ENCODE data around the gene ZNF398. TPM values are rescaled to one million over a fixed set of nuclear protein-coding genes. Genes with fewer than 3 reads are reported as not detected.
A peak's percentile ranks its signal among the peaks of the same experiment; 100 is the strongest.

The ZNF398 gene
- total RNA-seq, 4 donors from 2014 or later: 20.1 to 29.1 (median 26.2) TPM

DNA sequence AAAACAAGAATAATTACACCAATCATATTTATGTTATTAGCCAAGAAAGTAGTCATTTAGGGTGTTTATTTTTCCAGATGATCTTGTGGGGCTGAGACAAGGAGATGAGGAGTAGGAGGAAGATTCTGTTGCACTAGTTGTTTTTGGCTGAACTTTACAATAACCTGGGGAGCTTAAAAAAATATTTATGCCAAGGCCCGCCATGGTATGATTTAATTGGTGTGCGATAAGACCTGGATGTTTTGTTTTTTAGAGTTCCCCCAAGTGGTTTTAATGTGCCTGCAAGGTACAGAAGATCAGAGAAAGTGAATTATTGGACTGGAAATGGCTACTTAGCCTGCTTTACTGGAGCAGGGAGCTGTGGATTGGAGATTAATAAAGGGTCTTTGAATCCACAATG, 41.0 kb downstream of the ZNF398 start:
- H3K4me1 ChIP-seq: peaks cover 0 to 8% (median 1%) of the 10 kb centered on the region in 4 donors
- DNase-seq (ENCODE audit: low spot score in 2 of 2): no peak
- 39 to 42% methylated on average over 2 of the region's 2 CpGs for WGBS, 2 donors
- no peaks in the 10 kb centered on the region for H3K36me3 ChIP-seq
- H3K4me3 ChIP-seq: no peak overlapping the region
- TF ChIP-seq POLR2A (IDR thresholded peaks at IDR 0.05): no peak
- TF ChIP-seq, protein P1, sequence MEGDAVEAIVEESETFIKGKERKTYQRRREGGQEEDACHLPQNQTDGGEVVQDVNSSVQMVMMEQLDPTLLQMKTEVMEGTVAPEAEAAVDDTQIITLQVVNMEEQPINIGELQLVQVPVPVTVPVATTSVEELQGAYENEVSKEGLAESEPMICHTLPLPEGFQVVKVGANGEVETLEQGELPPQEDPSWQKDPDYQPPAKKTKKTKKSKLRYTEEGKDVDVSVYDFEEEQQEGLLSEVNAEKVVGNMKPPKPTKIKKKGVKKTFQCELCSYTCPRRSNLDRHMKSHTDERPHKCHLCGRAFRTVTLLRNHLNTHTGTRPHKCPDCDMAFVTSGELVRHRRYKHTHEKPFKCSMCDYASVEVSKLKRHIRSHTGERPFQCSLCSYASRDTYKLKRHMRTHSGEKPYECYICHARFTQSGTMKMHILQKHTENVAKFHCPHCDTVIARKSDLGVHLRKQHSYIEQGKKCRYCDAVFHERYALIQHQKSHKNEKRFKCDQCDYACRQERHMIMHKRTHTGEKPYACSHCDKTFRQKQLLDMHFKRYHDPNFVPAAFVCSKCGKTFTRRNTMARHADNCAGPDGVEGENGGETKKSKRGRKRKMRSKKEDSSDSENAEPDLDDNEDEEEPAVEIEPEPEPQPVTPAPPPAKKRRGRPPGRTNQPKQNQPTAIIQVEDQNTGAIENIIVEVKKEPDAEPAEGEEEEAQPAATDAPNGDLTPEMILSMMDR (IDR thresholded peaks at IDR 0.05): no peak
- no peak for TF ChIP-seq EP300 (IDR thresholded peaks at IDR 0.05)
- H3K27ac ChIP-seq: no peak overlapping the region
- no peaks in the 10 kb centered on the region for H3K9me3 ChIP-seq
- no peaks in the 10 kb centered on the region for H3K27me3 ChIP-seq

- WGBS, 2 donors: 60 to 62% methylated on average over 12 of the region's 12 CpGs
- TF ChIP-seq EP300 (IDR thresholded peaks at IDR 0.05) (no peak), POLR2A (IDR thresholded peaks at IDR 0.05) (no peak)
- TF ChIP-seq, protein P1 (IDR thresholded peaks at IDR 0.05): no peak
- Histone ChIP-seq H3K27me3 (no peaks in the 10 kb centered on the region), H3K4me1 (peaks cover 0 to 8% (median 1%) of the 10 kb centered on the region in 4 donors), H3K27ac (no peak overlapping the region), H3K4me3 (no peak overlapping the region), H3K36me3 (no peaks in the 10 kb centered on the region), H3K9me3 (no peaks in the 10 kb centered on the region)
- DNase-seq (ENCODE audit: low spot score in 2 of 2): no peak
These were observed 41.5 kb downstream of the ZNF398 start for GRCh38 chr7:149188637-149189259.

DNA sequence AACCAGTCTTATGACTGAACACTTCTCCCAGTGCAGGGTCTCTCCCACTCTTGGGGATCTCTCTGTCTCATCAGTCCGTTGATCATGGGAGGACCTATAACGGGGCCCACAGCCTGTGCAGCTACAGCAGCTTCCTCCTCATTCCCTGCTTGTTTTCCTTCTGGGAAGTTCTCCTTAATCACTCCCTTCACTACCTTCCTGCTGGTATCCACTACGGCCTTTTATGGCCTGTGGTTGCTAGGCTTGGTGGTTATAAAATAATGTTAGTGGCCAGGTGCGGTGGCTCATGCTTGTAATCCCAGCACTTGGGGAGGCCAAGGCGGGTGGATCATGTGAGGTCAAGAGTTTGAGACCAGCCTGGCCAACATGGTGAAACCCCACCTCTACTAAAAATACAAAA, 44.6 kb downstream of the ZNF398 start:
- no peak for DNase-seq (ENCODE audit: low spot score in 2 of 2)
- 42 to 54% methylated on average over 5 of the region's 5 CpGs for WGBS, 2 donors
- no peak for TF ChIP-seq POLR2A (IDR thresholded peaks at IDR 0.05)
- no peak for TF ChIP-seq EP300 (IDR thresholded peaks at IDR 0.05)
- TF ChIP-seq, protein P1 (IDR thresholded peaks at IDR 0.05): no peak
- Histone ChIP-seq H3K36me3 (no peaks in the 10 kb centered on the region), H3K27me3 (no peaks in the 10 kb centered on the region), H3K4me1 (peaks cover 0 to 21% (median 10%) of the 10 kb centered on the region in 4 donors), H3K4me3 (no peak overlapping the region), H3K27ac (no peak overlapping the region), H3K9me3 (no peaks in the 10 kb centered on the region)

GRCh38 chr7:149194799-149195179, 47.5 kb downstream of the ZNF398 start:
- Histone ChIP-seq H3K36me3 (peaks cover 2 to 20% (median 14%) of the 10 kb centered on the region in 3 donors), H3K4me1 (peaks cover 0 to 28% (median 17%) of the 10 kb centered on the region in 4 donors), H3K4me3 (peak overlapping the region; percentile 79 to 89 (median 85)), H3K9me3 (no peaks in the 10 kb centered on the region), H3K27me3 (no peaks in the 10 kb centered on the region), H3K27ac (peak overlapping the region; percentile 76 to 93 (median 88))
- WGBS, 2 donors: 84 to 89% methylated on average over 4 of the region's 4 CpGs
- TF ChIP-seq POLR2A (IDR thresholded peaks at IDR 0.05) (no peak), EP300 (IDR thresholded peaks at IDR 0.05) (no peak)
- TF ChIP-seq, protein P1 (IDR thresholded peaks at IDR 0.05): no peak
- no peak for DNase-seq (ENCODE audit: low spot score in 2 of 2)
